Measurements from ENCODE around the gene TMBIM6. TPM values are rescaled to one million over a fixed set of nuclear protein-coding genes. Genes with fewer than 3 reads are reported as not detected.
"Not testable (repeated sequence)": the region's sequence is repeated elsewhere in the genome, so short reads cannot be mapped to it uniquely, and the experiment has no call there.

The TMBIM6 gene
- total RNA-seq, 1 experiment from 2014 or later, result 401 TPM

- H3K36me3 ChIP-seq (replicated peaks; ENCODE audit: control insufficient read depth, insufficient read depth, low read length), result no peaks in the 10 kb centered on the region; the same call in 1 of the 2 replicates
- DNase-seq, result no peak
- H3K27me3 ChIP-seq (ENCODE audit: control insufficient read depth, insufficient read depth, low read length), result no peaks in the 10 kb centered on the region
- no peak overlapping the region for H3K4me3 ChIP-seq (ENCODE audit: insufficient read depth, low read depth, low read length)
These were observed 3.1 kb downstream of the TMBIM6 start for GRCh38 chr12:49744363-49744885.

DNA sequence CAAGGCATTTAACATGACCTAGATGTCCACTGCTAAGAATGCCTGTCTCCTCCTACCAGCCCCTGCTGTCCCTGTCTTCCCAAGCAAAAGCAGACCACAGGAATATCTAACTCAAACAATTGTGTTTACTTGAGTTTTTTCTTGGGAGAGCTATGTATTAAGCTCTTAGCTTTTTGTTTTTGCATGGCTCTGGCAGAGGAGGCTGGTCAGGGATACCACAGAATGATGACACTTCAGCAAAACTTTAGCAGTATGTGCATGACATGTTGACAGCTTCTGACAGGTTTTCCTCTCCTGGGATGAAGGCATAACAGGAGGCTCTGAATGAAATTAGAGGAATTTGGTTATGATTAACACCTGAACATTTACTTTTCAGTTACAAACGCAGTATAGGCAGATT lies 6.9 kb downstream of the TMBIM6 start:
- peaks cover 7% of the 10 kb centered on the region for H3K36me3 ChIP-seq (replicated peaks; ENCODE audit: control insufficient read depth, insufficient read depth, low read length)
- DNase-seq, result no peak

DNA sequence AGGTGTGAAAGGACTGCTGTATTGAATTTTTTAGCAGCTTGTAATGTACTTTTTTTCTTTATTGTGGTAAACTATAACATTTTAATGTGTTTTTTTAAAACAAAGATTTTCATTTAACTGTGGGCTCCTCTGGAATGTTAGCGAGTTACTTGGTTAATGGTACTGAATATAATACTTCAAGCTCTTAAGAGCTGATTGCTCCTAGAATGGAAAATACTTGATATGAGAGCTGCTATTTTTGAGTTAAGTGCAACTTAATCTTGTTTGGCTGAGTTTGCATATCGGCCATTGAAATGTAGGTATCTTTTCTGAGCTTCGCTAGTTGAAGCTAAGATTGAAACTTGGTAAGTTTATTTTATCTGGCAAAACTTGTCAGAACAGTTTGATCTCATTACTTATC lies 7.4 kb downstream of the TMBIM6 start:
- Histone ChIP-seq H3K27me3 (ENCODE audit: control insufficient read depth, insufficient read depth, low read length) (no peaks in the 10 kb centered on the region), H3K4me3 (ENCODE audit: insufficient read depth, low read depth, low read length) (no peak overlapping the region), H3K36me3 (replicated peaks; ENCODE audit: control insufficient read depth, insufficient read depth, low read length) (peaks cover 10% of the 10 kb centered on the region)
- DNase-seq, result no peak

More for the DNA sequence above, 6.9 kb downstream of the TMBIM6 start:
- Histone ChIP-seq H3K4me3 (ENCODE audit: insufficient read depth, low read depth, low read length) (no peak overlapping the region), H3K27me3 (ENCODE audit: control insufficient read depth, insufficient read depth, low read length) (no peaks in the 10 kb centered on the region)

- Histone ChIP-seq H3K4me3 (ENCODE audit: insufficient read depth, low read depth, low read length) (no peak overlapping the region), H3K36me3 (replicated peaks; ENCODE audit: control insufficient read depth, insufficient read depth, low read length) (peaks cover 16% of the 10 kb centered on the region)
- no peak for DNase-seq
These were observed 9.0 kb downstream of the TMBIM6 start for GRCh38 chr12:49750027-49750995.

DNA sequence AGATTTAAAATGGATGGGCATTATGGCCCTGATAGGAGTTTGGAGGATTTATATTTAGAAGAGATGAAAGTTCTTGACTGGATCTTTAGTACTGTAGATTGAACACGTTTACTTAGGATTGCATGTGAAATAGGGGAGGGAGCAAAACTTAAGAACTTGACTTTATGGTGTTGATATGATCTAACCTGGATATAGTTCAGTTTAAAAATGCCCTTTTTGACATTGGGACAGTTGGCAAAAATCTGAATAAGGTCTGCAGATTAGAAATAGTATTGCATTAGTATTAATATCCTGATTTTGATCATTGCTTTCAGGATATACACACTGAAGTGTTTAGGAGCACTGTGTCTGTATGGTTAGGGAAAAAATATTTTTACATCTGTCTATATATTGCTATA lies 9.6 kb downstream of the TMBIM6 start:
- no peak for DNase-seq
- peaks cover 19% of the 10 kb centered on the region for H3K36me3 ChIP-seq (replicated peaks; ENCODE audit: control insufficient read depth, insufficient read depth, low read length)
- no peak overlapping the region for H3K4me3 ChIP-seq (ENCODE audit: insufficient read depth, low read depth, low read length)
- no peaks in the 10 kb centered on the region for H3K27me3 ChIP-seq (ENCODE audit: control insufficient read depth, insufficient read depth, low read length)

More at GRCh38 chr12:49750027-49750995, 9.0 kb downstream of the TMBIM6 start:
- H3K27me3 ChIP-seq (ENCODE audit: control insufficient read depth, insufficient read depth, low read length), result no peaks in the 10 kb centered on the region

- no peak overlapping the region for H3K4me3 ChIP-seq (ENCODE audit: insufficient read depth, low read depth, low read length)
- peaks cover 50% of the 10 kb centered on the region for H3K36me3 ChIP-seq (replicated peaks; ENCODE audit: control insufficient read depth, insufficient read depth, low read length)
- no peaks in the 10 kb centered on the region for H3K27me3 ChIP-seq (ENCODE audit: control insufficient read depth, insufficient read depth, low read length)
- no peak for DNase-seq
These were observed 20.5 kb downstream of the TMBIM6 start for GRCh38 chr12:49761677-49762467.

- no peak for DNase-seq
- Histone ChIP-seq H3K36me3 (replicated peaks; ENCODE audit: control insufficient read depth, insufficient read depth, low read length) (peaks cover 46% of the 10 kb centered on the region), H3K27me3 (ENCODE audit: control insufficient read depth, insufficient read depth, low read length) (no peaks in the 10 kb centered on the region), H3K4me3 (ENCODE audit: insufficient read depth, low read depth, low read length) (no peak overlapping the region)
These were observed 21.1 kb downstream of the TMBIM6 start for GRCh38 chr12:49762468-49762847.

GRCh38 chr12:49763006-49763591 lies 21.7 kb downstream of the TMBIM6 start:
- H3K36me3 ChIP-seq (replicated peaks; ENCODE audit: control insufficient read depth, insufficient read depth, low read length), result peaks cover 42% of the 10 kb centered on the region
- H3K27me3 ChIP-seq (ENCODE audit: control insufficient read depth, insufficient read depth, low read length), result no peaks in the 10 kb centered on the region
- H3K4me3 ChIP-seq (ENCODE audit: insufficient read depth, low read depth, low read length), result no peak overlapping the region
- peak; percentile 85 for DNase-seq

GRCh38 chr12:49764126-49764525 lies 22.8 kb downstream of the TMBIM6 start:
- peaks cover 32% of the 10 kb centered on the region for H3K36me3 ChIP-seq (replicated peaks; ENCODE audit: control insufficient read depth, insufficient read depth, low read length)
- H3K27me3 ChIP-seq (ENCODE audit: control insufficient read depth, insufficient read depth, low read length), result no peaks in the 10 kb centered on the region
- DNase-seq, result no peak
- no peak overlapping the region for H3K4me3 ChIP-seq (ENCODE audit: insufficient read depth, low read depth, low read length)

GRCh38 chr12:49766115-49766455 lies 24.7 kb downstream of the TMBIM6 start:
- Histone ChIP-seq H3K36me3 (replicated peaks; ENCODE audit: control insufficient read depth, insufficient read depth, low read length) (peaks cover 23% of the 10 kb centered on the region), H3K27me3 (ENCODE audit: control insufficient read depth, insufficient read depth, low read length) (no peaks in the 10 kb centered on the region), H3K4me3 (ENCODE audit: insufficient read depth, low read depth, low read length) (no peak overlapping the region)
- no peak for DNase-seq

DNA sequence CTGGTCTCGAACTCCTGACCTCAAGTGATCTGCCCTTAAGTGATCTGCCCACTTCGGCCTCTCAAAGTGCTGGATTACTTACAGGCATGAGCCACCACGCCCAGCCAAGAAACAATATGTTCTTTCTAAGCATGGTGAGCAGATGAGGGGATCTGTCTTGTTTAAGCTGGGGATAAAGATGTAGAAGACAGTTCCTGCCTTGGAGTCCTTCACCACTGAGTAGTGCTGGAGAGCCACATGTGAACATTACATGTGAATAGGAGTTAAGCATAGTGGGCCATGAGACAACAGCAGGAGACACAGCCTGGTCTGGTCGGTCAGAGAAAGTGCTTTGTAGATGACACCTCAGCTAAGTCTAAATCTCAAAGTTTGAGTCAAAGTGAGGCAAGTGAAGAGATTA lies 26.0 kb downstream of the TMBIM6 start:
- H3K36me3 ChIP-seq (replicated peaks; ENCODE audit: control insufficient read depth, insufficient read depth, low read length), result peaks cover 14% of the 10 kb centered on the region
- no peak overlapping the region for H3K4me3 ChIP-seq (ENCODE audit: insufficient read depth, low read depth, low read length)
- H3K27me3 ChIP-seq (ENCODE audit: control insufficient read depth, insufficient read depth, low read length), result no peaks in the 10 kb centered on the region
- no peak for DNase-seq

- H3K36me3 ChIP-seq (replicated peaks; ENCODE audit: control insufficient read depth, insufficient read depth, low read length); H3K27me3 ChIP-seq (ENCODE audit: control insufficient read depth, insufficient read depth, low read length); H3K4me3 ChIP-seq (ENCODE audit: insufficient read depth, low read depth, low read length); DNase-seq: not testable (repeated sequence)
These were observed 31.7 kb downstream of the TMBIM6 start for GRCh38 chr12:49773102-49773501.

DNA sequence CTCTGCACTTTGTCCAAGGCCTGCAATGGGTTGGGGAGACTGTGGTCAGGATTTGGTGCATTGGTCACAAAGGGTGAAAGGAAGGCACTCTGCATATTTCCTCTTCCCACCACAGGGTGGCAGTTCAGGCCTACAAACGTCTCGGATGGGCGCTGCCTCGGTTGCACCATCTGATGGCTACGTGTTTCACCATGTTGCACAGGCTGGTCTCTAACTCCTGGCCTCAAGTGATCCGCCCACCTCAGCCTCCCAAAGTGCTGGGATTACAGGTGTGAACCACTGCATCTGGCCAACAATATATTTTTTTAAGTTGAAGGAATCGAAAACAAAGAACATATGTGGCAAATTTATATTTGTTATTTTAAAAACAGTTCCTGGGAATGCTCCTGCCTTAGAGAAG lies 35.1 kb downstream of the TMBIM6 start:
- Histone ChIP-seq H3K36me3 (replicated peaks; ENCODE audit: control insufficient read depth, insufficient read depth, low read length) (no peaks in the 10 kb centered on the region), H3K27me3 (ENCODE audit: control insufficient read depth, insufficient read depth, low read length) (no peaks in the 10 kb centered on the region), H3K4me3 (ENCODE audit: insufficient read depth, low read depth, low read length) (no peak overlapping the region)
- peak; percentile 77 for DNase-seq

DNA sequence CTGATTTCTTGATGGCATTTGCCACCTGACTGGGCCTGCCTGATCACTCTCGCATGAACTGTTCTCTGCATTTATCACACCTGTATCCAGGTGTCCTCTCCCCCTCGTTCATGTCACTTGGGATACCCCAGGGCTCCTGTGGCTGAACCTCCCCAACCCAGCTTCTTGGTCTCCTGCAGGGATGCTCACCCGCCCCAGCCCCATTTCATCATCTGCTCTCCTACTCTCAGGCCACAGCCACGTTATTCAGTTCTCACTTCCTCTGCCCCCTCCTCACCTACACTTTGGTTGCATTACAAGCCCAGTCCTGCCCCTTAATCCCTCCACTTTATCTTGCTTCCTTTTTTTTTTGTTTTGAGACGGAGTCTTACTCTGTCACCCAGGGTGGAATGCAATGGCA lies 35.5 kb downstream of the TMBIM6 start:
- Histone ChIP-seq H3K4me3 (ENCODE audit: insufficient read depth, low read depth, low read length) (no peak overlapping the region), H3K36me3 (replicated peaks; ENCODE audit: control insufficient read depth, insufficient read depth, low read length) (no peaks in the 10 kb centered on the region), H3K27me3 (ENCODE audit: control insufficient read depth, insufficient read depth, low read length) (no peaks in the 10 kb centered on the region)
- DNase-seq, result no peak
